Measurements from ENCODE around the gene TPP1. TPM values are rescaled to one million over a fixed set of nuclear protein-coding genes. Genes with fewer than 3 reads are reported as not detected.

Gene TPP1
- polyA plus RNA-seq, 10 donors: 36.4 to 48.0 (median 40.9) TPM

GRCh38 chr11:6613496-6613895 is 5.7 kb downstream of the TPP1 start:
- DNase-seq: no peak

GRCh38 chr11:6612213-6613041 is 6.8 kb downstream of the TPP1 start, which contains the start of gene TAF10:
TAF10 (minus strand) TSS chr11:6612216; CDS start chr11:6612189, 27 bp downstream.
- DNase-seq: peak; percentile 96 to 99 (median 97)

- no peak for DNase-seq
Measured at GRCh38 chr11:6611963-6612212, 7.3 kb downstream of the TPP1 start.

GRCh38 chr11:6611092-6611962 is 7.9 kb downstream of the TPP1 start:
- peak in 2 of 3 donors; percentile 36 to 65 for DNase-seq

GRCh38 chr11:6610591-6610990 is 8.6 kb downstream of the TPP1 start:
- no peak for DNase-seq

GRCh38 chr11:6609502-6610015 is 9.7 kb downstream of the TPP1 start:
- no peak for DNase-seq

GRCh38 chr11:6608726-6609501 is 10.3 kb downstream of the TPP1 start:
- no peak for DNase-seq

GRCh38 chr11:6608011-6608410 is 11.2 kb downstream of the TPP1 start:
- DNase-seq: no peak

GRCh38 chr11:6607190-6607795 is 11.9 kb downstream of the TPP1 start:
- DNase-seq: no peak

- peak; percentile 94 to 97 (median 95) for DNase-seq
Measured at GRCh38 chr11:6606471-6607189, 12.6 kb downstream of the TPP1 start.

GRCh38 chr11:6604790-6605189 is 14.4 kb downstream of the TPP1 start:
- no peak for DNase-seq

GRCh38 chr11:6604081-6604626 is 15.1 kb downstream of the TPP1 start:
- DNase-seq: peak in 2 of 3 donors; percentile 70 to 87

- peak; percentile 90 to 96 (median 92) for DNase-seq
Measured at GRCh38 chr11:6603287-6604080, 15.7 kb downstream of the TPP1 start, which contains the start of the genes ILK and RRP8. ILK (plus strand) TSS chr11:6603774; CDS start chr11:6604272, 498 bp downstream. RRP8 (minus strand) TSS chr11:6603616; CDS start chr11:6603502, 114 bp downstream.

- no peak for DNase-seq
Measured at GRCh38 chr11:6602096-6602940, 16.9 kb downstream of the TPP1 start.

- no peak for DNase-seq
Measured at GRCh38 chr11:6601041-6601461, 18.2 kb downstream of the TPP1 start.

- no peak for DNase-seq
Measured at GRCh38 chr11:6599881-6600390, 19.3 kb downstream of the TPP1 start.

- DNase-seq: no peak
Measured at GRCh38 chr11:6599449-6599848, 19.8 kb downstream of the TPP1 start.

- no peak for DNase-seq
Measured at GRCh38 chr11:6598555-6598954, 20.7 kb downstream of the TPP1 start.

Data from muscle of back (tissue), 11 donors.